ENCODE results near the gene LCN6.
A peak's percentile ranks its signal among the peaks of the same experiment; 100 is the strongest.
"Not testable (repeated sequence)": the region's sequence is repeated elsewhere in the genome, so short reads cannot be mapped to it uniquely, and the experiment has no call there.

The LCN6 gene

GRCh38 chr9:136759001-136759400 is 10.7 kb upstream of the LCN6 start:
- DNase-seq: no peak

GRCh38 chr9:136757751-136758140 is 9.4 kb upstream of the LCN6 start:
- no peak for DNase-seq

GRCh38 chr9:136757328-136757727 is 9.0 kb upstream of the LCN6 start:
- no peak for DNase-seq

- DNase-seq: no peak
Measured at GRCh38 chr9:136756836-136757235, 8.5 kb upstream of the LCN6 start.

GRCh38 chr9:136756134-136756438 is 7.8 kb upstream of the LCN6 start:
- DNase-seq: no peak

GRCh38 chr9:136755302-136756133 is 7.2 kb upstream of the LCN6 start:
- DNase-seq: not testable (repeated sequence)

GRCh38 chr9:136754626-136755301 is 6.4 kb upstream of the LCN6 start:
- DNase-seq: no peak

- no peak for DNase-seq
Measured at GRCh38 chr9:136754059-136754572, 5.8 kb upstream of the LCN6 start.

GRCh38 chr9:136753371-136754058 is 5.2 kb upstream of the LCN6 start:
- no peak for DNase-seq

GRCh38 chr9:136751814-136752213 is 3.5 kb upstream of the LCN6 start:
- DNase-seq: no peak

GRCh38 chr9:136751244-136751643 is 2.9 kb upstream of the LCN6 start:
- no peak for DNase-seq

GRCh38 chr9:136750526-136750925 is 2.2 kb upstream of the LCN6 start:
- DNase-seq: peak; percentile 29

GRCh38 chr9:136748666-136749611 is 614 bp upstream of the LCN6 start:
- no peak for DNase-seq

GRCh38 chr9:136747161-136748060 is 914 bp downstream of the LCN6 start:
- DNase-seq: no peak

GRCh38 chr9:136746621-136747020 is 1.7 kb downstream of the LCN6 start:
- no peak for DNase-seq

- DNase-seq: no peak
Measured at GRCh38 chr9:136746155-136746490, 2.2 kb downstream of the LCN6 start.

GRCh38 chr9:136745389-136746154 is 2.8 kb downstream of the LCN6 start:
- no peak for DNase-seq

GRCh38 chr9:136744773-136745172 is 3.6 kb downstream of the LCN6 start:
- DNase-seq: no peak

GRCh38 chr9:136743639-136744211 is 4.6 kb downstream of the LCN6 start:
- DNase-seq: no peak

GRCh38 chr9:136742591-136743391 is 5.5 kb downstream of the LCN6 start, which contains the start of gene LCN10:
LCN10 (minus strand) TSS chr9:136742940; CDS start chr9:136742903, 37 bp downstream.
- no peak for DNase-seq

All from HCEC 1CT (cell line).